HFF-Myc (cell line): ENCODE measurements around the gene PAMR1.
"Not testable (repeated sequence)": the region's sequence is repeated elsewhere in the genome, so short reads cannot be mapped to it uniquely, and the experiment has no call there.

Source experiments
- DNase-seq: peaks from one replicate; pipeline ENCODE4 v3.0.0-alpha.2; 2011; ENCODE audit warnings: low read depth; ENCODE audit errors: extremely low read depth
- H3K4me3 ChIP-seq: replicated peaks from 2 replicates; pipeline ENCODE4 v1.5.1; 2011; ENCODE audit warnings: low read depth, mild to moderate bottlenecking, control low read depth, low read length
- TF ChIP-seq, protein P1 (sequence below): IDR thresholded peaks from 2 replicates; pipeline ENCODE4 v1.5.1; 2012; ENCODE audit warnings: mild to moderate bottlenecking, low read depth, low read length, control low read depth; ENCODE audit errors: missing control alignments

PAMR1 gene

DNA sequence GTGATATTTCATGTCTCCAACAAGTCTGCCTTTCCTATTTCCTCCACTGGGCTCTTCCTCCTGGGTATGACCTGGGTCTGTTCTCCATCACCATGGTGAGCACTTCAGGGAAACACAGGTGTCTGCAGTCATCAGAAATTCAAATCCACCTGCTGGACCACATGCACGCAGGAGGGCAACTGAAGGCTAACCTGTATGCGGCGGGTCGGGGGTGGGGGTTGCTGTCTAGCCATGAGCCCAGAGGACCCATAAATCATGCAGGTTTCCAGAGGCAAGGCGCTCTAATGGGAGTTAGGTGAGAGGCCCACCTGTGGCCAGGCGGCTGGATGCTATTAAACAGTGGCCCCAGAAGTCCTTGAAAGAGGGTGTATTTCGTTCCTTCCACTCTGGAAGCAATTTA is 11.1 kb upstream of the PAMR1 start:
- TF ChIP-seq, protein P1, sequence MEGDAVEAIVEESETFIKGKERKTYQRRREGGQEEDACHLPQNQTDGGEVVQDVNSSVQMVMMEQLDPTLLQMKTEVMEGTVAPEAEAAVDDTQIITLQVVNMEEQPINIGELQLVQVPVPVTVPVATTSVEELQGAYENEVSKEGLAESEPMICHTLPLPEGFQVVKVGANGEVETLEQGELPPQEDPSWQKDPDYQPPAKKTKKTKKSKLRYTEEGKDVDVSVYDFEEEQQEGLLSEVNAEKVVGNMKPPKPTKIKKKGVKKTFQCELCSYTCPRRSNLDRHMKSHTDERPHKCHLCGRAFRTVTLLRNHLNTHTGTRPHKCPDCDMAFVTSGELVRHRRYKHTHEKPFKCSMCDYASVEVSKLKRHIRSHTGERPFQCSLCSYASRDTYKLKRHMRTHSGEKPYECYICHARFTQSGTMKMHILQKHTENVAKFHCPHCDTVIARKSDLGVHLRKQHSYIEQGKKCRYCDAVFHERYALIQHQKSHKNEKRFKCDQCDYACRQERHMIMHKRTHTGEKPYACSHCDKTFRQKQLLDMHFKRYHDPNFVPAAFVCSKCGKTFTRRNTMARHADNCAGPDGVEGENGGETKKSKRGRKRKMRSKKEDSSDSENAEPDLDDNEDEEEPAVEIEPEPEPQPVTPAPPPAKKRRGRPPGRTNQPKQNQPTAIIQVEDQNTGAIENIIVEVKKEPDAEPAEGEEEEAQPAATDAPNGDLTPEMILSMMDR: no peak
- no peak for DNase-seq

GRCh38 chr11:35531246-35531645 is 5.8 kb upstream of the PAMR1 start:
- DNase-seq: no peak
- TF ChIP-seq, protein P1: no peak
- no peak overlapping the region for H3K4me3 ChIP-seq

More for the DNA sequence above, 11.1 kb upstream of the PAMR1 start:
- no peak overlapping the region for H3K4me3 ChIP-seq

- TF ChIP-seq, protein P1: no peak
- no peak overlapping the region for H3K4me3 ChIP-seq
- DNase-seq: peak; percentile 90
Measured at GRCh38 chr11:35529971-35530495, 4.6 kb upstream of the PAMR1 start.

DNA sequence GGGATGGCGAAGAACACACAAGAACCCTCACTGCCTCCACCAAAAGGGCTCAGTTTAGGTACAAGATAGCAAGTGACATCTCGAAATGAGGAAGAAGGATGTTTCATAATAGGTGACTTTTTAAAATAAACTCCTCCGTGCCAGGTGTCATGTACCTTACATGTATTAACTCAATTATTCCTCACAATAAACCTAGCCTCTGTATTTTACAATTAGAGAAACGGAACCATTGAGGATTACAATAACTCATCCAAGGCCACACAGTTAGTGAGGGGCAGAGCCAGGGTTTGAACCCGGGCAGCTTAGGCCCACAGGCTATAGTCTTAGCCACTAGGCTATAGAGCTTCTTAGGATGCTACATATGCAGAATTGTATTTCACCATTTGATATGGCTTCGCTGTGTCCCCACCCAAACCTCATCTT is 965 bp upstream of the PAMR1 start:
- DNase-seq: peak; percentile 67
- peak overlapping the region; percentile 51 for H3K4me3 ChIP-seq
- TF ChIP-seq, protein P1: no peak

- DNase-seq: no peak
- TF ChIP-seq, protein P1: no peak
- H3K4me3 ChIP-seq: peak overlapping the region; percentile 51
Measured at GRCh38 chr11:35524780-35525179, 636 bp downstream of the PAMR1 start.

DNA sequence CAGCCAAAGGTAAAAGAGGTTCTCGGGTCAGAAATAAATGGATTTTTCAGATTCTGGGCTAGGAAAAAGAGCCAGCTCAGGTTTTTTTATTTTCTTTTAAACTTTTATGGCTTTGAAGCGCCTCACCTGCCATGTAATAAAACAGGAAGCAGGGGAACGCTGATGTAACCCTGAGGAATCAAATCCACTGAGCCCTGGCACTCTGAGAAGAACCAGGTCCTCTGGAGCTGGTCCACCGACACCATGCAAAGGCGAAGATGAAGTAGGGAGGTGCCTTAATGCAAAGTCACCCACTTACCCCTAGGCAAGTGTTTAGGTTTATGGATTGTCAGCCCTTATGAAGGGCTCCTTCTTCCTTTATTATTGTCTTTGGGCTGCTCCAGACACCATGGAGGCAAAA is 1.6 kb downstream of the PAMR1 start:
- TF ChIP-seq, protein P1: no peak

DNA sequence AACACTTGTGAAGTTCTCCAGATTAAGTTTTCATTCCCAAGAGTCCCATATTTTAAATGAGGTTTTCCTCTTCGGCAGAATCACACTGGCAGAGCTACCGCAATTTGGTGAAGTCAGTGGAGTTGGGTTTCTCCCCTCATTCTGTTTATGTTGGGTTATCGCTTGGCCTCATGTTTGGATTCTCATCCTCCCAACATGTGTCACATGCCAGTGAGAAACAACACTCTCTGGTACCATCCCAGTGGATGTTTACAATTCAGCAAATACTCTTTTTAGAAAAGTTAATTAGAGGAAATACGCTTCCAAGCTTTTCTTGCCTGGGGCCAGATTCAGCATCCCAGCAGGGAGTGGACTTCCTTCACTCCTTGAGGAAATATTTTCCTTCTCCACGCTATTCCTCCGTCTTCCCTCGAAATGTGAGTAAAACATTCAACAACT is 2.1 kb downstream of the PAMR1 start:
- no peak for DNase-seq
- TF ChIP-seq, protein P1: no peak
- H3K4me3 ChIP-seq: peak overlapping the region; percentile 19

More for the DNA sequence above, 1.6 kb downstream of the PAMR1 start:
- peak overlapping the region; percentile 19 for H3K4me3 ChIP-seq
- no peak for DNase-seq

DNA sequence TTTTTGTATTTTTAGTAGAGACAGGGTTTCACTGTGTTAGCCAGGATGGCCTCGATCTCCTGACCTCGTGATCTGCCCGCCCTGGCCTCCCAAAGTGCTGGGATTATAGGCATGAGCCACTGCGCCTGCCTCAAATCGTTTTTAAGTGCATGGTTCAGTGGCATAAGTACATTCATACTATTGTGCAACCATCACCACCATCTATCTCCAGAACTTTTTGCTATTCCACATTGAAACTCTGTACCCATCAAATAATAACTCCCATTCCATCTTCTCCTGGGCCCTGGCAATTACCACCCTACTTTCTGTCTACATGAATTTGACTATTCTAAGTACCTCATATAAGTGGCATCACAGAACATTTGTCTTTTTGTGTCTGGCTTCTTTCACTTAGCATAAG is 3.3 kb downstream of the PAMR1 start:
- not testable (repeated sequence) for H3K4me3 ChIP-seq

More for the DNA sequence above, 3.3 kb downstream of the PAMR1 start:
- not testable (repeated sequence) for DNase-seq
